PFSK-1 (cell line): ENCODE data around the gene SOX3.

Source experiments
- FOXP2 ChIP-seq: optimal IDR thresholded peaks from 2 replicates; pipeline ENCODE3; 2011; ENCODE audit warnings: borderline replicate concordance, control low read depth, inconsistent platforms; ENCODE audit not compliant: insufficient read depth; ENCODE audit errors: extremely low read length, extremely low read depth
- POLR2AphosphoS5 ChIP-seq: IDR thresholded peaks from 2 replicates; pipeline ENCODE4 v1.6.1; 2012; ENCODE audit warnings: low read depth, mild to moderate bottlenecking, control low read depth, low read length, moderate library complexity
- SIN3A ChIP-seq: IDR thresholded peaks from 2 replicates; pipeline ENCODE4 v1.6.1; 2012; ENCODE audit warnings: mild to moderate bottlenecking, low read length, moderate library complexity, borderline replicate concordance; ENCODE audit not compliant: insufficient read depth
- TAF1 ChIP-seq: IDR thresholded peaks from 2 replicates; pipeline ENCODE4 v1.6.1; 2012; ENCODE audit warnings: low read length, control low read depth, borderline replicate concordance; ENCODE audit not compliant: insufficient read depth
- TF ChIP-seq, protein P1 (sequence below), 2 experiments: IDR thresholded peaks; 2 replicates each; pipeline versions ENCODE4 v1.6.1 to v1.8.0; 2011 to 2012; ENCODE audit warnings: low read depth in 2 of 2, low read length in 2 of 2, control low read depth in 1 of 2, inconsistent platforms in 1 of 2, mild to moderate bottlenecking in 1 of 2, moderate library complexity in 1 of 2; ENCODE audit not compliant: insufficient read depth in 1 of 2

SOX3 gene

GRCh38 chrX:140492066-140492994 lies 12.5 kb downstream of the SOX3 start:
- no peak for TF ChIP-seq SIN3A

GRCh38 chrX:140480765-140481164 lies 24.1 kb downstream of the SOX3 start:
- TF ChIP-seq SIN3A (no peak), POLR2AphosphoS5 (no peak), TAF1 (no peak), FOXP2 (no peak)
- TF ChIP-seq, protein P1, sequence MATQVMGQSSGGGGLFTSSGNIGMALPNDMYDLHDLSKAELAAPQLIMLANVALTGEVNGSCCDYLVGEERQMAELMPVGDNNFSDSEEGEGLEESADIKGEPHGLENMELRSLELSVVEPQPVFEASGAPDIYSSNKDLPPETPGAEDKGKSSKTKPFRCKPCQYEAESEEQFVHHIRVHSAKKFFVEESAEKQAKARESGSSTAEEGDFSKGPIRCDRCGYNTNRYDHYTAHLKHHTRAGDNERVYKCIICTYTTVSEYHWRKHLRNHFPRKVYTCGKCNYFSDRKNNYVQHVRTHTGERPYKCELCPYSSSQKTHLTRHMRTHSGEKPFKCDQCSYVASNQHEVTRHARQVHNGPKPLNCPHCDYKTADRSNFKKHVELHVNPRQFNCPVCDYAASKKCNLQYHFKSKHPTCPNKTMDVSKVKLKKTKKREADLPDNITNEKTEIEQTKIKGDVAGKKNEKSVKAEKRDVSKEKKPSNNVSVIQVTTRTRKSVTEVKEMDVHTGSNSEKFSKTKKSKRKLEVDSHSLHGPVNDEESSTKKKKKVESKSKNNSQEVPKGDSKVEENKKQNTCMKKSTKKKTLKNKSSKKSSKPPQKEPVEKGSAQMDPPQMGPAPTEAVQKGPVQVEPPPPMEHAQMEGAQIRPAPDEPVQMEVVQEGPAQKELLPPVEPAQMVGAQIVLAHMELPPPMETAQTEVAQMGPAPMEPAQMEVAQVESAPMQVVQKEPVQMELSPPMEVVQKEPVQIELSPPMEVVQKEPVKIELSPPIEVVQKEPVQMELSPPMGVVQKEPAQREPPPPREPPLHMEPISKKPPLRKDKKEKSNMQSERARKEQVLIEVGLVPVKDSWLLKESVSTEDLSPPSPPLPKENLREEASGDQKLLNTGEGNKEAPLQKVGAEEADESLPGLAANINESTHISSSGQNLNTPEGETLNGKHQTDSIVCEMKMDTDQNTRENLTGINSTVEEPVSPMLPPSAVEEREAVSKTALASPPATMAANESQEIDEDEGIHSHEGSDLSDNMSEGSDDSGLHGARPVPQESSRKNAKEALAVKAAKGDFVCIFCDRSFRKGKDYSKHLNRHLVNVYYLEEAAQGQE (IDR thresholded peaks at IDR 0.05; ENCODE audit: insufficient read depth in 1 of 2, low read depth in 2 of 2, low read length in 2 of 2) = no peak

DNA sequence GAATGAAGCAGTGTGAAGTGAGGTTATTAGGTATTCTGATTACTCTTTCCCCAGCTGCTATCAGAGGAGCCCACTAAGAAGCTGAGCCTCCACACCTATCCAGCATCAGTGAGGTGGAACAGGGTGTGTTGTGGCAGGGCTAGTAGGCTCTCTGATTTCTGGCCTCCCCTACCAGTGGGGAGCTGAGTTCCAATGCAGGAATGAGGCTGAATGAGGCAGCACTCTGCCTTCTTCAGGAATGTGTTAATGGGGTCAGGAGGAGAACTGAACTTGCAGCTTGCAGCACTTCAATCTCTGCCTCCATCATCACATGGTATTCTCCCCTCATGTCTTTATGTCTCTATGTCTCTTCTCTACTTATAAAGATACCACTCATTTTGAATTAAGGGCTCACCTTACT lies 26.9 kb downstream of the SOX3 start:
- TF ChIP-seq FOXP2 (no peak), TAF1 (no peak), POLR2AphosphoS5 (no peak), SIN3A (no peak)
- TF ChIP-seq, protein P1 (IDR thresholded peaks at IDR 0.05; ENCODE audit: insufficient read depth in 1 of 2, low read depth in 2 of 2, low read length in 2 of 2) = no peak

GRCh38 chrX:140475025-140475424 lies 29.8 kb downstream of the SOX3 start:
- TF ChIP-seq TAF1 (no peak), SIN3A (no peak), POLR2AphosphoS5 (no peak), FOXP2 (no peak)
- TF ChIP-seq, protein P1 (IDR thresholded peaks at IDR 0.05; ENCODE audit: insufficient read depth in 1 of 2, low read depth in 2 of 2, low read length in 2 of 2) = no peak

- no peak for TF ChIP-seq FOXP2
- no peak for TF ChIP-seq TAF1
- no peak for TF ChIP-seq POLR2AphosphoS5
- no peak for TF ChIP-seq SIN3A
- TF ChIP-seq, protein P1 (IDR thresholded peaks at IDR 0.05; ENCODE audit: insufficient read depth in 1 of 2, low read depth in 2 of 2, low read length in 2 of 2) = no peak
These were observed 37.7 kb downstream of the SOX3 start for GRCh38 chrX:140467211-140467610.
